ENCODE measurements around the gene ACOT13.

ACOT13 gene

DNA sequence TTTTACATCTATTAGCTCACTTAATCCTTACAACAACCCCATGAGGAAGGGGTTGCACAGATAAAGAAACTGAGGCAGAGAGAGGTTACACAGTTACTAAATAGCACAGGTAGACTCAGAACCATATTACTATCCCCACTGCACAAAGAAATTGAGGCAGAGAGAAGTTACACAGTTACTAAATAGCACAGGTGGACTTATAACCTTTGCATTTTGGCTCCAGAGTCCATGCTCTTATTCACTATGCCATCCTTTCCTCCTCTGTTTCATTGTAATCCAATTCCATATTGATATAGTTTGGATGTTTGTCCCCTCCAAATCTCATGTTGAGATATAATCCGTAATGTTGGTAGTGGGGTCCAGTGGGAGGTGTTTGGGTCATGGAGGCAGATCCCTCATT is 3.7 kb upstream of the ACOT13 start:
- H3K27ac ChIP-seq (ENCODE audit: extremely low read depth, low read depth, low read length): no peak overlapping the region
- ChIA-PET POLR2A (no interaction called here), CTCF (no interaction called here)
- TF ChIP-seq INSM2 (tag by site-specific recombination; IDR thresholded peaks at IDR 0.05) (no peak), ZNF776 (tag by site-specific recombination; IDR thresholded peaks at IDR 0.05; ENCODE audit: borderline replicate concordance) (no peak), ZNF341 (tag by site-specific recombination; IDR thresholded peaks at IDR 0.05; ENCODE audit: low read depth) (no peak), ZNF623 (tag by site-specific recombination; IDR thresholded peaks at IDR 0.05) (no peak), ZNF292 (tag by site-specific recombination; IDR thresholded peaks at IDR 0.05; ENCODE audit: borderline replicate concordance, low read depth) (no peak), ZNF433 (tag by site-specific recombination; IDR thresholded peaks at IDR 0.05; ENCODE audit: low read depth) (no peak), MEIS1 (CRISPR knock-in tag; IDR thresholded peaks at IDR 0.05; ENCODE audit: borderline replicate concordance) (no peak), GLI4 (tag by site-specific recombination; IDR thresholded peaks at IDR 0.05) (no peak), ZNF830 (tag by site-specific recombination; IDR thresholded peaks at IDR 0.05; ENCODE audit: low read depth) (no peak)
- TF ChIP-seq, protein P1, sequence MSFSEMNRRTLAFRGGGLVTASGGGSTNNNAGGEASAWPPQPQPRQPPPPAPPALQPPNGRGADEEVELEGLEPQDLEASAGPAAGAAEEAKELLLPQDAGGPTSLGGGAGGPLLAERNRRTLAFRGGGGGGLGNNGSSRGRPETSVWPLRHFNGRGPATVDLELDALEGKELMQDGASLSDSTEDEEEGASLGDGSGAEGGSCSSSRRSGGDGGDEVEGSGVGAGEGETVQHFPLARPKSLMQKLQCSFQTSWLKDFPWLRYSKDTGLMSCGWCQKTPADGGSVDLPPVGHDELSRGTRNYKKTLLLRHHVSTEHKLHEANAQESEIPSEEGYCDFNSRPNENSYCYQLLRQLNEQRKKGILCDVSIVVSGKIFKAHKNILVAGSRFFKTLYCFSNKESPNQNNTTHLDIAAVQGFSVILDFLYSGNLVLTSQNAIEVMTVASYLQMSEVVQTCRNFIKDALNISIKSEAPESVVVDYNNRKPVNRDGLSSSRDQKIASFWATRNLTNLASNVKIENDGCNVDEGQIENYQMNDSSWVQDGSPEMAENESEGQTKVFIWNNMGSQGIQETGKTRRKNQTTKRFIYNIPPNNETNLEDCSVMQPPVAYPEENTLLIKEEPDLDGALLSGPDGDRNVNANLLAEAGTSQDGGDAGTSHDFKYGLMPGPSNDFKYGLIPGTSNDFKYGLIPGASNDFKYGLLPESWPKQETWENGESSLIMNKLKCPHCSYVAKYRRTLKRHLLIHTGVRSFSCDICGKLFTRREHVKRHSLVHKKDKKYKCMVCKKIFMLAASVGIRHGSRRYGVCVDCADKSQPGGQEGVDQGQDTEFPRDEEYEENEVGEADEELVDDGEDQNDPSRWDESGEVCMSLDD (tag by site-specific recombination; IDR thresholded peaks at IDR 0.05): no peak
- peaks cover 9 to 36% of the 10 kb centered on the region in 2 experiments; a peak in 2 of 3 replicates for H3K36me3 ChIP-seq (ENCODE audit: control insufficient read depth in 2 of 2, insufficient read depth in 1 of 2, low read length in 2 of 2)
- no peaks in the 10 kb centered on the region; the same call in 1 of the 2 replicates for H3K4me1 ChIP-seq (ENCODE audit: control insufficient read depth, insufficient read depth, low read length)
- H3K9me3 ChIP-seq (ENCODE audit: control insufficient read depth, insufficient read depth, low read depth, low read length): no peaks in the 10 kb centered on the region
- H3K4me3 ChIP-seq (ENCODE audit: low read depth, low read length): no peak overlapping the region

GRCh38 chr6:24664046-24664987 is 2.6 kb upstream of the ACOT13 start:
- Histone ChIP-seq H3K9me3 (ENCODE audit: control insufficient read depth, insufficient read depth, low read depth, low read length) (no peaks in the 10 kb centered on the region), H3K4me3 (ENCODE audit: low read depth, low read length) (no peak overlapping the region), H3K4me1 (ENCODE audit: control insufficient read depth, insufficient read depth, low read length) (no peaks in the 10 kb centered on the region; the same call in 1 of the 2 replicates), H3K27ac (ENCODE audit: extremely low read depth, low read depth, low read length) (no peak overlapping the region), H3K36me3 (ENCODE audit: control insufficient read depth in 2 of 2, insufficient read depth in 1 of 2, low read length in 2 of 2) (peaks cover 9 to 33% of the 10 kb centered on the region in 2 experiments; a peak in 2 of 3 replicates)
- ChIA-PET CTCF (interaction anchor here (0.6 to 1.2 kb wide), 3 partner anchors 141 to 321 kb away, joined by 3 to 4 read pairs (median 3); no protein-coding TSS in a partner anchor), POLR2A (interaction anchor here (1.2 kb wide), 1 partner anchor 169 kb away, joined by 3 read pairs; the partner anchor contains the start of gene ALDH5A1)
- TF ChIP-seq ZBTB8A (tag by site-specific recombination; IDR thresholded peaks at IDR 0.05): no peak
- no peak for TF ChIP-seq ZNF837 (tag by site-specific recombination; IDR thresholded peaks at IDR 0.05)
- TF ChIP-seq FEZF1 (tag by site-specific recombination; IDR thresholded peaks at IDR 0.05): no peak
- TF ChIP-seq ZNF121 (tag by site-specific recombination; IDR thresholded peaks at IDR 0.05): no peak
- TF ChIP-seq SCRT1 (tag by site-specific recombination; IDR thresholded peaks at IDR 0.05; ENCODE audit: borderline replicate concordance): no peak
- no peak for TF ChIP-seq ZNF433 (tag by site-specific recombination; IDR thresholded peaks at IDR 0.05; ENCODE audit: low read depth)
- no peak for TF ChIP-seq GLI2 (tag by site-specific recombination; IDR thresholded peaks at IDR 0.05; ENCODE audit: borderline replicate concordance, low read depth)
- TF ChIP-seq ZNF132 (tag by site-specific recombination; IDR thresholded peaks at IDR 0.05; ENCODE audit: borderline replicate concordance): no peak
- TF ChIP-seq BCL11B (tag by site-specific recombination; IDR thresholded peaks at IDR 0.05; ENCODE audit: low read depth): no peak
- TF ChIP-seq HOXC10 (CRISPR knock-in tag; IDR thresholded peaks at IDR 0.05): no peak
- TF ChIP-seq ZNF585B (tag by site-specific recombination; IDR thresholded peaks at IDR 0.05): no peak
- TF ChIP-seq ZNF114 (tag by site-specific recombination; IDR thresholded peaks at IDR 0.05): no peak
- TF ChIP-seq, protein P2, sequence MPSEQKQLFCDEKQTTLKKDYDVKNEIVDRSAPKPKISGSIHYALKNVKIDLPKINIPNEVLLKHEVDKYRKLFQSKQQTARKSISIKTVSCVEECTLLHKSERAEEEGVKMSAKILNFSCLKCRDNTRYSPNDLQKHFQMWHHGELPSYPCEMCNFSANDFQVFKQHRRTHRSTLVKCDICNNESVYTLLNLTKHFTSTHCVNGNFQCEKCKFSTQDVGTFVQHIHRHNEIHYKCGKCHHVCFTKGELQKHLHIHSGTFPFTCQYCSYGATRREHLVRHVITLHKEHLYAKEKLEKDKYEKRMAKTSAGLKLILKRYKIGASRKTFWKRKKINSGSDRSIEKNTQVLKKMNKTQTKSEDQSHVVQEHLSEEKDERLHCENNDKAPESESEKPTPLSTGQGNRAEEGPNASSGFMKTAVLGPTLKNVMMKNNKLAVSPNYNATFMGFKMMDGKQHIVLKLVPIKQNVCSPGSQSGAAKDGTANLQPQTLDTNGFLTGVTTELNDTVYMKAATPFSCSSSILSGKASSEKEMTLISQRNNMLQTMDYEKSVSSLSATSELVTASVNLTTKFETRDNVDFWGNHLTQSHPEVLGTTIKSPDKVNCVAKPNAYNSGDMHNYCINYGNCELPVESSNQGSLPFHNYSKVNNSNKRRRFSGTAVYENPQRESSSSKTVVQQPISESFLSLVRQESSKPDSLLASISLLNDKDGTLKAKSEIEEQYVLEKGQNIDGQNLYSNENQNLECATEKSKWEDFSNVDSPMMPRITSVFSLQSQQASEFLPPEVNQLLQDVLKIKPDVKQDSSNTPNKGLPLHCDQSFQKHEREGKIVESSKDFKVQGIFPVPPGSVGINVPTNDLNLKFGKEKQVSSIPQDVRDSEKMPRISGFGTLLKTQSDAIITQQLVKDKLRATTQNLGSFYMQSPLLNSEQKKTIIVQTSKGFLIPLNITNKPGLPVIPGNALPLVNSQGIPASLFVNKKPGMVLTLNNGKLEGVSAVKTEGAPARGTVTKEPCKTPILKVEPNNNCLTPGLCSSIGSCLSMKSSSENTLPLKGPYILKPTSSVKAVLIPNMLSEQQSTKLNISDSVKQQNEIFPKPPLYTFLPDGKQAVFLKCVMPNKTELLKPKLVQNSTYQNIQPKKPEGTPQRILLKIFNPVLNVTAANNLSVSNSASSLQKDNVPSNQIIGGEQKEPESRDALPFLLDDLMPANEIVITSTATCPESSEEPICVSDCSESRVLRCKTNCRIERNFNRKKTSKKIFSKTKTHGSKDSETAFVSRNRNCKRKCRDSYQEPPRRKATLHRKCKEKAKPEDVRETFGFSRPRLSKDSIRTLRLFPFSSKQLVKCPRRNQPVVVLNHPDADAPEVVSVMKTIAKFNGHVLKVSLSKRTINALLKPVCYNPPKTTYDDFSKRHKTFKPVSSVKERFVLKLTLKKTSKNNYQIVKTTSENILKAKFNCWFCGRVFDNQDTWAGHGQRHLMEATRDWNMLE (tag by site-specific recombination; conservative IDR thresholded peaks at IDR 0.05; ENCODE audit: low read depth): no peak
- TF ChIP-seq ZNF223 (tag by site-specific recombination; IDR thresholded peaks at IDR 0.05): no peak
- TF ChIP-seq ZNF768 (tag by site-specific recombination; IDR thresholded peaks at IDR 0.05): no peak
- TF ChIP-seq ZNF350 (tag by site-specific recombination; IDR thresholded peaks at IDR 0.05): no peak

Data from HEK293 (cell line).